Subcutaneous adipose tissue (tissue), 4 donors: ENCODE data around the gene MET. TPM values are rescaled to one million over a fixed set of nuclear protein-coding genes. Genes with fewer than 3 reads are reported as not detected.

ENCODE experiments used
- total RNA-seq, 4 donors: library from RNA; depleted of rRNA; stranded (reverse); fragments of >200 nt; gene quantifications; one replicate each; pipeline ENCODE4 v1.1.0, GENCODE V29; 2016
- TF ChIP-seq, protein P1 (sequence below): fragments of 450-650 bp; IDR thresholded peaks from one replicate; pipeline ENCODE4 v1.5.1; 2016; ENCODE audit warnings: low read depth, mild to moderate bottlenecking, control low read depth, antibody characterized with exemption, moderate library complexity

Gene MET
- total RNA-seq, 4 donors from 2014 or later, result 15.6 to 49.5 (median 40.7) TPM

DNA sequence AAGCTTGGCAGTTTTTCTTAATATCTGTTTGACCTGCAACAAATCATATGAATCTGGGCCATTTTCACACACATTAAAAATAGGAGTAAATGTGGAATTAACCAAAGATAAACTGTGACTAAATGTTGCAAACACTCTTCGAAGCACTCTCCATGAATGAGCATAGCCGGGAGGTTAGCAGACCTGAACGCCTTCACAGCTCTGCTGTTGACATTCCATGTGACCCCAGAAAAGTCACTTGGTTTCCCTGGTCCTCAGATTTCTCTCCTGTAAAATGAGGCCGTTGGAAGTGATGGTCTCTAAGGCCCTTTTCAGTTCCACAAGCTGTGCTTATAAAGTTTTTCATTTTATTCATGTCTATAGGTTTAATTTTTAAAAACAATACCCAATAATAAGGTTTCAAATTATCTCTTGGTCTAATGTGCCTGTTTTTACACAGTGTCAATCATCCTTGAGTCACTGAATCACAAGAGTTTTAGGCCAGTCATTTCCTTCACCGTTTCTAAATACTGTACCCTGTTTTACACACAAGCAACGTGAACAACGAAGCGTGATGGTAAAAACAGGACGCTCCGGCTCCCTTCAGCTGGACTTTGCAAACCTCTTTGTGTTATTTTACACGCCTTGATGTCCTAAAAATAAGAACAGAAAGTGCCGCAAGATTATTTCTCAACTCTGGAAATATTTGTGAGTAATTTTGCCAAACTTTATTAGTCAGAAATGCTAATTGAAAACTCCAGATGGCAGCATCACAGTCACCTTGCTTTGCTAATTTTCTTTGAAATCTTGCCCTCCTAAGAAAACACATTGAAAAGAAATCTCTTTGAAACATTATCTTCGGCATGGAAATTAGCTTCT is 38.6 kb upstream of the MET start:
- TF ChIP-seq, protein P1, sequence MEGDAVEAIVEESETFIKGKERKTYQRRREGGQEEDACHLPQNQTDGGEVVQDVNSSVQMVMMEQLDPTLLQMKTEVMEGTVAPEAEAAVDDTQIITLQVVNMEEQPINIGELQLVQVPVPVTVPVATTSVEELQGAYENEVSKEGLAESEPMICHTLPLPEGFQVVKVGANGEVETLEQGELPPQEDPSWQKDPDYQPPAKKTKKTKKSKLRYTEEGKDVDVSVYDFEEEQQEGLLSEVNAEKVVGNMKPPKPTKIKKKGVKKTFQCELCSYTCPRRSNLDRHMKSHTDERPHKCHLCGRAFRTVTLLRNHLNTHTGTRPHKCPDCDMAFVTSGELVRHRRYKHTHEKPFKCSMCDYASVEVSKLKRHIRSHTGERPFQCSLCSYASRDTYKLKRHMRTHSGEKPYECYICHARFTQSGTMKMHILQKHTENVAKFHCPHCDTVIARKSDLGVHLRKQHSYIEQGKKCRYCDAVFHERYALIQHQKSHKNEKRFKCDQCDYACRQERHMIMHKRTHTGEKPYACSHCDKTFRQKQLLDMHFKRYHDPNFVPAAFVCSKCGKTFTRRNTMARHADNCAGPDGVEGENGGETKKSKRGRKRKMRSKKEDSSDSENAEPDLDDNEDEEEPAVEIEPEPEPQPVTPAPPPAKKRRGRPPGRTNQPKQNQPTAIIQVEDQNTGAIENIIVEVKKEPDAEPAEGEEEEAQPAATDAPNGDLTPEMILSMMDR, result no peak

DNA sequence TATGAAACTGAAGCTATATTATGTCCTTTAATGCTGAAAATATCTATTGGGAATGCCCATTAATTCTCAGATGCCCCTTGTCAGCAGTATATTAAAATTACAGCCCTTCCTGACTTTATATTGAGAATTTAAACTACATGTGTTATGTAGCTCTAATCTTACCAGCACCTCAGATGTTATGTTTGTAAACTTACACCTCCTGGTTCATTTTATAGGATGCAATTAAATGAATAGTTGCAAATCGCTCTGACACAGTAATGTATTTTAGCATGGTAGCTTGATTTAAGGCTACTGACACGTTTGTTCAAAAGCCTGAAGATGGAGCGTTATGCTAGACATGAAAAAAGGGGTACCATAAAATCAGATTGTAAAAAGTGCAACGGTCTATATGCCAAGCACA is 35.0 kb upstream of the MET start:
- TF ChIP-seq, protein P1, result no peak

DNA sequence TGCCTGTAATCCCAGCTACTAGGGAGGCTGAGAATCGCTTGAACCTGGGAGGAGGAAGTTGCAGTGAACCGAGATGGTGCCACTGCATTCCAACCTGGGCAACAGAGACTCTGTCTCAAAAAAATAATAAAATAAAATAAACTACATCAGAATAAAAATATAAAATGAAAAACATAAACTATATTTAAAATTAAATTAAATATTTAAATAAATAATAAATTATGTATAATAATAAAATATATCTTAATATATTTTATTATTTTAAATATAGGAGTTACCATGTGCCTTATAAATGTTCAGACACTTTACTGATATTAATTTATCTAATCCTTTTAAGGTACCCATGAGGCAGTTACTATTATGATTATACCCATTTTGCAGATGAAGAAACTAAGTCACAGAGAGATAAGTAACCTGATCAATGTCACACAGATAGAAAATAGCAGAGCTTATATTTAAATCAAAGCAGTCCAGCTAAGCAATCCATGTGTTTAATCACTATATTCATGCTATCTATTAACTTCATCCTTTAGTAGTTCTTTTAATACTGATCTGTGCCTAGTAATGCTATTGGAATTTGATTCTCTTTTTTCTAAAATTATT is 30.3 kb upstream of the MET start:
- TF ChIP-seq, protein P1, result no peak

DNA sequence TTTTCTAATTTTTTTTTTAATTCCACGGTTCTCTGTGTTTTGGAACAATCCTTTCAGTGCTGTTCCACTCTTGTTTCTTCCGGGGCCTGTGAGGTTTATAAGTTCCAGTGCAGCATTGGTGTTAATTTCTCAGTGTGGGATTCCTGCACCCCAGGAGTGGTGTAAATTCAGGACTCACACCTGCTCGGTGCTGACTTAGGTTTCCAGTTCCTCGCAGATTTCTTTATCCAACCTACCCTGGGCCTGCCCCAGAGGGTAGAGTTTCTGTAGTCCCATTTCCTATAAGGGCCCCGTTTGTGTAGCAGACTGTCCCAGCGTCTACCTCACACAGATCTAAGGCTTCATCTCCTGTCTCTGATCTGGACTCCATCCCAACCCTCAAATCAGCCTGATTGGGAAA is 27.4 kb upstream of the MET start:
- TF ChIP-seq, protein P1, result no peak

DNA sequence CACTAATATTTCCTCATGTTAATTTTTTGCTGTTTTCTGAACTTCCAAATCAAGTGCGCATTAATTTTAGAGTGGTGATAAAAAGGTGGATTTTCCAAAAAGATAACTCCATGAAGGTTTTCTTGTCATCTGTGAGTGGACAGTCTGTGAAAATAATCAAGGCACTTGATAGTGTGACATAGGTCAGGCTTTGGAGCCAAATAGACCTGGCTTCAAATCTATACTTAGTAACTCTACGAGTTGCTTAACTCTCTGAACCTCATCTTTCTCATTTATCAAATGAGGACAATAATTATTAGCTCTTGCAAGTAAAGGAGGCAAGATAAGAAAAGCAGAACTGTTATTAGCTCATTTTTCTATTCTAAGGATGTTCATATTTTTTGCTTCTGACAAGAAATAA is 24.7 kb upstream of the MET start:
- TF ChIP-seq, protein P1, result no peak

DNA sequence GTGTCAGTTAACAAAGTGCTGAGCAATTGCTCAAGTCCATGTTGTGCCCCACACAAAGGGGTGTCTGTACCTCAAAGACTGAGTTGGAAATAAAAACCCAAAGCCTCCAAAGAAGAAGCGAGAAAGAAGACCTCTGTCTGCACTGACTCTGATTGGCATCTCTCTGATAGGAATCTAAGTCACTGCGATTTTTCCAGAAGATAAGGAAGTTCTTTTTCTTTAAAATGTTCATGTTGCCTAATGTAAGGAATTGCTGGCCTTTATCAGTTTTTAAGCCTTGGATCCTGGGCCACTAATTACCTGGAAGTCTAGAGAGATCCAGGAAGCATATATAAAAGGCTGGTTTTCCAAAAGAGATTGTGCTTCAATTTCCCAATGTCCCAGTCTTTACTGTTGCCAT is 24.1 kb upstream of the MET start:
- TF ChIP-seq, protein P1, result no peak

DNA sequence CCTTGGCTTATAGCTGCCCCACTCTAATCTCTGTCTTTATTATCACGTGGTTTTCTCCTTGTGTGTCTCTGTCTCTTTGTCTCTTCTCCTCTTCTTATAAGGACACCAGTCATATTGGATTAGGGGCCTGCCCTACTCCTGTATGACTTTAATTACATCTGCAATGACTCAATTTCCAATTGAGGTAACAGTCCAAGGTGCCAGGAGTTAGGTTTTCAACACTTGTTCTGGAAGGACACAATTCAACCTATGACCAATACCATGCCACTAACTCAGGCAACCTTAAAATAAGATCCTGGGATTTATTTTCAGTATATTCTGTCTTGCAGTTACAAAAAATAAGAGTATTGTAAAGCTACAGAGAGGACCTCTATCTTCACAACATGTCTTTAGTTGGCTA is 21.6 kb upstream of the MET start:
- TF ChIP-seq, protein P1, result no peak
